GM18951 (cell line): ENCODE data around the gene UBA5.
"Not testable (repeated sequence)": the region's sequence is repeated elsewhere in the genome, so short reads cannot be mapped to it uniquely, and the experiment has no call there.

Source experiments
- POLR2A ChIP-seq: IDR thresholded peaks from 4 replicates; pipeline ENCODE4 v1.6.1; 2011; ENCODE audit warnings: mild to moderate bottlenecking; ENCODE audit not compliant: insufficient read length, insufficient read depth; ENCODE audit errors: extremely low read depth
- in situ Hi-C: fragments of 300-500 bp; cut with MboI; formaldehyde crosslinking; loops from one replicate; pipeline ENCODE4 v1.12.0; 2022; ENCODE audit warnings: low sequenced_read_pairs, mixed read lengths, inconsistent platforms; ENCODE audit not compliant: unreplicated experiment

The UBA5 gene

GRCh38 chr3:132660052-132660810 is at the start of gene UBA5:
Gene UBA5, plus strand, starts transcription at chr3:132660329. Its CDS starts 209 bp downstream, at chr3:132660538.
- TF ChIP-seq POLR2A: peak; percentile 87
- in situ Hi-C loops: no loop called here

- in situ Hi-C loops: not testable (repeated sequence)
Observed at GRCh38 chr3:132615301-132615700, 44.8 kb upstream of the UBA5 start.

GRCh38 chr3:132615881-132616280 is 44.2 kb upstream of the UBA5 start:
- in situ Hi-C loops: no loop called here
- TF ChIP-seq POLR2A: no peak

GRCh38 chr3:132616780-132617179 is 43.3 kb upstream of the UBA5 start:
- in situ Hi-C loops: no loop called here
- TF ChIP-seq POLR2A: no peak

- TF ChIP-seq POLR2A: no peak
- in situ Hi-C loops: no loop called here
Observed at GRCh38 chr3:132622148-132622547, 38.0 kb upstream of the UBA5 start.

GRCh38 chr3:132622761-132623160 is 37.4 kb upstream of the UBA5 start:
- TF ChIP-seq POLR2A: no peak
- in situ Hi-C loops: no loop called here

GRCh38 chr3:132623646-132624045 is 36.5 kb upstream of the UBA5 start:
- no peak for TF ChIP-seq POLR2A
- in situ Hi-C loops: no loop called here

GRCh38 chr3:132624790-132625189 is 35.3 kb upstream of the UBA5 start:
- no peak for TF ChIP-seq POLR2A
- in situ Hi-C loops: loop anchor here (25.0 kb wide), 1 partner anchor 362 kb away; no protein-coding TSS in a partner anchor

- in situ Hi-C loops: loop anchor here (25.0 kb wide), 1 partner anchor 363 kb away; no protein-coding TSS in a partner anchor
Observed at GRCh38 chr3:132625613-132626012, 34.5 kb upstream of the UBA5 start.

GRCh38 chr3:132626955-132627354 is 33.2 kb upstream of the UBA5 start:
- TF ChIP-seq POLR2A: no peak
- in situ Hi-C loops: loop anchor here (25.0 kb wide), 1 partner anchor 365 kb away; no protein-coding TSS in a partner anchor

More at GRCh38 chr3:132625613-132626012, 34.5 kb upstream of the UBA5 start:
- TF ChIP-seq POLR2A: no peak

GRCh38 chr3:132628157-132628556 is 32.0 kb upstream of the UBA5 start:
- no peak for TF ChIP-seq POLR2A
- in situ Hi-C loops: loop anchor here (25.0 kb wide), 1 partner anchor 366 kb away; no protein-coding TSS in a partner anchor

GRCh38 chr3:132629928-132630327 is 30.2 kb upstream of the UBA5 start:
- in situ Hi-C loops: loop anchor here (25.0 kb wide), 1 partner anchor 368 kb away; no protein-coding TSS in a partner anchor
- no peak for TF ChIP-seq POLR2A

- in situ Hi-C loops: loop anchor here (25.0 kb wide), 1 partner anchor 368 kb away; no protein-coding TSS in a partner anchor
- TF ChIP-seq POLR2A: no peak
Observed at GRCh38 chr3:132630612-132631011, 29.5 kb upstream of the UBA5 start.

GRCh38 chr3:132635052-132635451 is 25.1 kb upstream of the UBA5 start:
- no peak for TF ChIP-seq POLR2A
- in situ Hi-C loops: loop anchor here (25.0 kb wide), 1 partner anchor 373 kb away; no protein-coding TSS in a partner anchor
